Measurements from ENCODE around the gene KCNF1.

The KCNF1 gene

GRCh38 chr2:10921525-10921924 lies 9.8 kb downstream of the KCNF1 start:
- no peak for DNase-seq

GRCh38 chr2:10922307-10923007 lies 10.7 kb downstream of the KCNF1 start:
- no peak for DNase-seq

DNA sequence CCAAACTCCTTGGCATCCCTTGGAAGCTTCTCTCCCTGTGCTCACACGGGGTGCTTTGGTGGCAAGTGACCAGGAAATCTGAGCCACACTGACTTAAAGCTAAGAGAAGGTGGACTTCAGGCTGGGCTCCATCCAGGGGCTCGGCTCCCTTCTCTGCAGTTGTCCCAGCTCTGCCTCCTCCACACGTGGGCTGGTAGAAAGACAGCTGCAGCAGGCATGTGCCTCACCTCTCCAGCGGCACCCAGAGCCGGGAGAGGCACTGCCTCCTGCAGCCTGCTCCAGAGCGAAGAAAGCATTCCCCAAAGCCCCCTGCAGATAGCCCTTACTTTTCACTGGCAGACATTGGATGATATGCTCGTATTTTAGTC lies 11.3 kb downstream of the KCNF1 start:
- DNase-seq, result no peak

- DNase-seq, result no peak
Measured at GRCh38 chr2:10923965-10924364, 12.2 kb downstream of the KCNF1 start.

GRCh38 chr2:10924441-10924840 lies 12.7 kb downstream of the KCNF1 start:
- no peak for DNase-seq

- DNase-seq, result no peak
Measured at GRCh38 chr2:10924859-10925258, 13.1 kb downstream of the KCNF1 start.

DNA sequence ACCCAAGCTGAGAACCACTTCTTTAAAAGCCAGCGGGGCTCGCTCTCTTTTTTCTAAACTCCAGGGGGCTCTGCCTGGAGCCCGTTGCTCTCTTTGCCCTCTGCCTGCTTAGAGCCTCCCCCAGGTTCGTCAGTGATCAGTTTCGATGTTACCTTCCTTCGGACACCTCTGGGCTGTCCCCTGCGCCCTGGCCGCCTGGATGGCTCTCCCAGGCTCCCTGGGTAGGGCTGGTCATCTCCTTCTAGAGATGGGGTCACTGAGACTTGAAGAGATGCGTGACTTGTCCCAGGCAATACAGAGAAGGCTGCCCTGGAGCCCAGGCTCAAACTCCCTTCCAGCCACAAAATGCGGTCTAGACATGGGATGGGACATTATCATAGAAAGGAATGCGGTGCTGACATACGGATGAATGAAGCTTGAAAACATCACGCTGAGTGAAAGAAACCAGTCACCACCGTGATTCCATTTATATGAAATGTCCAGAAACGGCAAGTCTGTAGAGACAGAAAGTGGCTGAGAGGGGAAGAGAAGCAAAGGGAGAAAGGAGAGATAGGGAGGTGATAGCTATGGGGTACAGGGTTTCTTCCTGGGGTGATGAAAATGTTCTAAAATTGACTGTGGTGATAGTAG lies 14.6 kb downstream of the KCNF1 start:
- no peak for DNase-seq

- DNase-seq, result no peak
Measured at GRCh38 chr2:10930721-10931516, 19.2 kb downstream of the KCNF1 start.

DNA sequence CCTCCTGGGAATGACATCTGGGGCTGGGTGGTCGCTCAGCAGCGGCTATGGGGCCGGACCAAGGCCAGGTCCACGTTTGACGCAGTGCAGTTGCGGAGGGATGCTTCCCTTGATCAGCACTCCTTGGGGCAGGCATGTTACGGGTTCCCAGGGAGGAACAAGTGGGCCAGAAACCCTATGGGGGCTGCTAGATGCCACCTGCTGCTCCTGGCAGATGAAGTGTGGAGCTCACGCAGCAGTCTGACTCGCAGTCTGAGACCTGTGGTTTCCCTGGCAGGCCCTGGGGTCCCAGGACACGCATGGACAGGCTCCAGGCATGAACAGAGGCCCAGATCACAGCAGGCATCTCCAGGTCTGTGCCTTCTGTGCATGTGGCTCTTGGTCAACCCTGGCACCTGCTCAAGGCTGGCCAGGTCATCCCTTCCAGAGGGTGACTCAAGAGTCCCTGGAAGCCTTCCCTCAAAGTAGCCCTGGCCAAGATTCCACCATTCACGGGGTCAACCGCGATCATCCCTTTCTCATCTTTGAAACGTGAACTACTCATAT lies 20.0 kb downstream of the KCNF1 start:
- no peak for DNase-seq

- DNase-seq, result no peak
Measured at GRCh38 chr2:10932345-10933151, 20.8 kb downstream of the KCNF1 start.

DNA sequence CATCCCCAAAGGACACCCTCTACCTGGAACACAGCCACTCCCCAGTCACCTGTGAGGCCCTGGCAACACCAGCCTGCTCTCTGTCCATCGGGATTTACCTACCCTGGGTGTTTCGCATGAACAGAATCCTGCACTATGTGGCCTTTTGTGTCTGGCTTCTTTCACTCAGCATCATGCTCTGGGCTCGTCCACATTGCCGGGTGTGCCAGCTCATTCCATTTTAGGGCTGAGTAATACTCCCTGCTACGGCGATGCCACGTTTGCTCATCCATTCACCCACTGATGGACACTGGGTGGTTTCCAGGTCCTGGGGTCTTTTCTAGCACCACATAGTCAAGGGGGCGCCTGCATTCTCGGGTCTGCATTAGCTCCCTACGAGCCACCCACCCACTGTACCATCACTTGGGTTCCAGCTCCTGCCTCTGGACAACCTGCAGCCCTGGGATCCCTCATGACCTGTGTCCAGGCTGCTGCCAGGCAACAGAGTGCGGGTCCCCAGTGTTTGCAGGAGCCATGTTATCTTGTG lies 22.0 kb downstream of the KCNF1 start:
- DNase-seq, result no peak

DNA sequence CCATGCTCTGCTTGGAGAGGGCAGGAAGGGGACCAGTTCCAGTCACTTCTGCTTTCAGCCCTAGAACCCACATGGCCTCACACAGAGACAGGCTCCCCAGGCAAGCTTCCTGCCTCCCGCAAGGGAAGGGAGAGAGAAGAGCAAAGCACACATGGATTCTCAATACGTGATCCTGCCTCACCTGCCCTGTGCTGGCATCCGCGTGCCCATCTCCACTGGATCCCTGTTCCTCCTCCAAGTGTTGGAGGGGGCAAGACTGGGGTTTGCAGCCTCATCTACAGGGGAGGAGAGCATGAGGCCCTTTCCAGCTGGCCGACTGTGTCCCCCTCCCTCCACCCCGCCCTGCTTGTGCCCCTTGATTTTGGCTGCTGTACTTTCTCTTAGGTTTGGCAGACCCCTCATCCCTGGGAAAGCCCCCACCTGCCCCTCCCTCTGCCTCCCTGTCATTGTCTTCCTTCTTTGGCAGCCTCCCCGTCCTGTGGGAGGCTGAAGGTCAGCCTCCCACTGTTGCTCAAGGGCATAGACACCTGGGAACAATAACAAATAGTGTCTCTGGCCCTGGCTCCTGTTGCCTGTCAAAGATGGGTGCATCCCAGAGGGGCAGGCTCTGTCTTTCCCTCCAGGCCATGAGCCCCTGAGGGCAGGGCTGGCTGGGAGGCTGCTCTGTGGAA lies 22.7 kb downstream of the KCNF1 start:
- no peak for DNase-seq

DNA sequence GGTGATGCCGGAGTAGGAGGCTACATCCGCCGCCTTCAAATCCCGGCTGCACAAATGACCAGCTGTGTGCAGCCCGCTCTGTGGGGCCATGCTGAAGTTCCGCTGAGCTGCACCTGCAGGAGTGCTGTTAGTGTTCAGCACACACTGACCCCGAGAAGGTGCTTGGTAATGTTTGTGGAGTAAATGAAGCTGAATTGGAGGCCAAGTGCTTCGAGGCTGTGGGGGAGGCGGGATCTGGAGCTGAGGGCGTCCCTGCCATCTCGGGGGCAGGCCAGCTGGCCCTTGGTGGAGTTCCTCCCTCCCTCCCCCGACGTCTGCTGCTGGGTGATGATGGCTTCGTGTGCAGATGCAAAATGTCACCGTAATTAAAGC lies 23.2 kb downstream of the KCNF1 start:
- no peak for DNase-seq

DNA sequence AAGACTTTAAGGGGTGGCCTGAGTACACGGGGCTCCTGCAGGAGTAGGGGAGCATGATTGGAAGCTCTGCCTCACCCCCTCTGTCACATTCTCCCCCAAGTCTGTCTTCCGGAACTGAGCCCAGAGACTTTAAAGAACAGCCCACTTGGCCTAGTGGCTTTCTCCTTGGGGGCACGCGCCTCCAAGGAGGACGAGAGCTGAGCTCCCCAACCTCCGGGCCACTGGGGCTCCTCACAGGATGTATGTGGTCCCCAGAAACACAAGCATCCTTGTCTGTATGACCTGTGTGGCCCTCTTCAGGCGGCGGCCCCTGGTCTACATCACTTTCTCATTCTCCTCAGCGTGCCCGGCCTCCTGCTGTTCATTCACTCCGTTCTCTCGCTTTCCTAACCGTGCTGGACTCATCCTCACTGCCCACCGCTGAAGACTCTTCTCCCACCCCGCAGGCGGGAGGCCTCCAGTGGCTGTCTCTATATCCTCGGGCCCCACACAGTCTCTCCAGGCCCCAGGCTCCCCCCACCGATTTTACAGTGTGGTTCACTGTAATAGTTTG lies 23.7 kb downstream of the KCNF1 start:
- no peak for DNase-seq

- no peak for DNase-seq
Measured at GRCh38 chr2:10935953-10936942, 24.5 kb downstream of the KCNF1 start.

- no peak for DNase-seq
Measured at GRCh38 chr2:10939058-10939457, 27.3 kb downstream of the KCNF1 start.

GRCh38 chr2:10940596-10940995 lies 28.9 kb downstream of the KCNF1 start:
- DNase-seq, result no peak

DNA sequence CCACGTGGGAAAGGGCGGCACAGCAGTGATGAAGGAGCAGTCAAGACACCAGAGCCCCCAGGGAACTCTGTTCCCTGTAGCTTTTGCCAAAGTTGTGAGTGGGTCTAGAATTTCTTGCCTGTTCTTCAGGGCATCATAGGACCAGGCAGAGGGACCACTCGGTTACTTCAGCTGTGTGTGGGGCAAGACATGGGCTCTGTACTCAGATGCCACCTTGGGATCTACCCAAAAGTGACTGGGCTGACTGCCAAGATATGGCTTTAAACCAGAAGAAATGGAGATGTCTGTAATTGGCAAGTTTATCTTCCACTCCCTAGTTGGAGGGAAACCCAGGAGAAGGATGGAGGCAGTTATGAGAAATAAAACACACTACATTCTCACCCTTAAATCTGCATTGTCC lies 29.6 kb downstream of the KCNF1 start:
- no peak for DNase-seq

GRCh38 chr2:10944799-10945198 lies 33.1 kb downstream of the KCNF1 start:
- DNase-seq, result no peak

GRCh38 chr2:10946394-10946793 lies 34.7 kb downstream of the KCNF1 start:
- no peak for DNase-seq

All from activated CD4-positive, alpha-beta T cell treated with anti-CD3 and anti-CD28 coated beads, Interleukin-2, amount 50 U/mL, for 1 hour (primary cell).